CD4-positive, alpha-beta T cell treated with Interleukin-1 beta for 1 hour (primary cell): ENCODE data around the gene TERT.
"Not testable (repeated sequence)": the region's sequence is repeated elsewhere in the genome, so short reads cannot be mapped to it uniquely, and the experiment has no call there.

Source experiments
- DNase-seq, 2 donors: peaks; one replicate each; pipeline ENCODE4 v3.0.0-alpha.2; 2020 to 2022

The TERT gene

DNA sequence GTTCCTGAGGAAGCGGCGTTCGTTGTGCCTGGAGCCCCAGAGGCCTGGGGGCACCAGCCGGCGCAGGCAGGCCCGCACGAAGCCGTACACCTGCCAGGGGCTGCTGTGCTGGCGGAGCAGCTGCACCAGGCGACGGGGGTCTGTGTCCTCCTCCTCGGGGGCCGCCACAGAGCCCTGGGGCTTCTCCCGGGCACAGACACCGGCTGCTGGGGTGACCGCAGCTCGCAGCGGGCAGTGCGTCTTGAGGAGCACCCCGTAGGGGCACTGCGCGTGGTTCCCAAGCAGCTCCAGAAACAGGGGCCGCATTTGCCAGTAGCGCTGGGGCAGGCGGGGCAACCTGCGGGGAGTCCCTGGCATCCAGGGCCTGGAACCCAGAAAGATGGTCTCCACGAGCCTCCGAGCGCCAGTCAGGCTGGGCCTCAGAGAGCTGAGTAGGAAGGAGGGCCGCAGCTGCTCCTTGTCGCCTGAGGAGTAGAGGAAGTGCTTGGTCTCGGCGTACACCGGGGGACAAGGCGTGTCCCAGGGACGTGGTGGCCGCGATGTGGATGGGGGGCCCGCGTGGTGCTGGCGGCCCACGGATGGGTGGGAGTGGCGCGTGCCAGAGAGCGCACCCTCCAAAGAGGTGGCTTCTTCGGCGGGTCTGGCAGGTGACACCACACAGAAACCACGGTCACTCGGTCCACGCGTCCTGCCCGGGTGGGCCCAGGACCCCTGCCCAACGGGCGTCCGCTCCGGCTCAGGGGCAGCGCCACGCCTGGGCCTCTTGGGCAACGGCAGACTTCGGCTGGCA is 1.3 kb downstream of the TERT start:
- DNase-seq, result no peak

DNA sequence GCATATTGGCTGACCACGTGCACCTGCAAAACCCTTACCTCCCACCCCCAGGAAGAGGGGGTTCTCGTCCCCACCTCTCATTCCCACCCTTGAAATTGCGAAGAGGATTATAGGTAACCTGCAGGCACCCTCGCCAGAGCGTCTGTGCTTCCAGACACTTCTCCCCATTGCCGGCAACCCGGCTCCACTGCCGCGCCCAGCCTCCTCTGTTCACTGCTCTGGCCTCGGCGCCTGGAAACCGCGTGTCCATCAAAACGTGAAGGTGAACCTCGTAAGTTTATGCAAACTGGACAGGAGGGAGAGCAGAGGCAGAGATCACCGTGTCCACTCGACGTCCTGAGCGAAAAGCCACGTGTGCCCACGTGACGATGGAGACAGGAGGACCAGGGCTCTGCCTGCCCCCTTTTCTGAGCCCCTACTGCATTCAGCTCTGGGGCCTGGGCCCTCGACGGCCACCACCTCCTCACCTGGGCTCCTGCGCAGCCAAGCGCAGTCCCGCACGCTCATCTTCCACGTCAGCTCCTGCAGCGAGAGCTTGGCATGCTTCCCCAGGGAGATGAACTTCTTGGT is 1.9 kb downstream of the TERT start:
- DNase-seq, result no peak

DNA sequence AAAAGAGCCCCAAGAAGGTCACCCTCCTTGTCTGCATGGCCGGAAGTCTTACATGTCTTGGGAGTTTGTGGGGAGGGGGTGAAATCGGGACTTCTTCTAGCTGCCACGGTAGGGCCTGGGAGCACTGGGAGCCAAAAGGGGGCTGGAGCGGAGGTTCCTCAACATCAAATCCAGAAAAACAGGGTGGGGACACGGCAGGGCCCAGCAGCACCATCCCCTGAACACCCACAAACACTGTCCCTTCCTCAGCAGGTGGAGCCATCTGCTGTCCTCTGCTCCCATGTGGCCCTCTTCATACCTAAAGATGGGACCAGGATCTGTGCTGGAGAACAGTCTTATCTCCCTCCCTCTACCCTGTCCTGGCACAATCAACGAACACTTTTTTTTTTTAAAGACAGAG is 2.7 kb downstream of the TERT start:
- no peak for DNase-seq

DNA sequence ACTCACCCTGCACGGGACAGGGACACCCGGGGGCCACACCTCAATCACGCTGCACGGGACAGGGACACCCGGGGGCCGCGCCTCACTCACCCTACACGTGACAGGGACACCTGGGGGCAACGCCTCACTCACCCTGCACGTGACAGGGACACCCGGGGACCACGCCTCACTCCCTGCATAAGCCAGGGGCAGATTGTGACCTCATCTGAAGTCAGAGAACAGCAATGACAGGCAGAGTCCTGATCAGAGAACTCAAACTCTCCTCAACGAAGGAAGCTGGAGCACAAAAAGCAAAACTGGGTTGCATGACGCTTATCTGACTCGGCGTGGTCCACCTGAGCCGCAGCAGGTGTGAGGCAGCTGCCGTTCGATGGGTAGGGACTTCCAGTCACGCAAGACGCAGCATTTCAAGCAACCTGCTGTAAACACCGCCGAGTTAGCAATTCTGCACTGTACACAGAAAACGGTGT is 3.2 kb downstream of the TERT start:
- DNase-seq, result no peak

DNA sequence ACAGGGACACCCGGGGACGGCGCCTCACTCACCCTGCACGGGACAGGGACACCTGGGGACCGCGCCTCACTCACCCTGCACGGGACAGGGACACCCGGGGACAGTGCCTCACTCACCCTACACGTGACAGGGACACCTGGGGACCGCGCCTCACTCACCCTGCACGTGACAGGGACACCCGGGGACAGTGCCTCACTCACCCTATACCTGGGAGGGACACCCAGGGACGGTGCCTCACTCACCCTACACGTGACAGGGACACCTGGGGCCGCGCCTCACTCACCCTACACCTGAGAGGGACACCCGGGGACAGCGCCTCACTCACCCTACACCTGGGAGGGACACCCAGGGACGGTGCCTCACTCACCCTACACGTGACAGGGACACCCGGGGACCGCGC is 3.9 kb downstream of the TERT start:
- DNase-seq, result not testable (repeated sequence)

DNA sequence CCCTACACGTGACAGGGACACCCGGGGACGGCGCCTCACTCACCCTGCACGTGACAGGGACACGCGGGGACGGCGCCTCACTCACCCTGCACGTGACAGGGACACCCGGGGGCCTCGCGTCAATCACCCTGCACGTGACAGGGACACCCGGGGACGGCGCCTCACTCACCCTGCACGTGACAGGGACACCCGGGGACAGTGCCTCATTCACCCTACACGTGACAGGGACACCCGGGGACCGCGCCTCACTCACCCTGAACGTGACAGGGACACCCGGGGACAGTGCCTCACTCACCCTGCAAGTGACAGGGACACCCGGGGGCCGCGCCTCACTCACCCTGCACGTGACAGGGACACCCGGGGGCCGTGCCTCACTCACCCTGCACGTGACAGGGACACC is 5.3 kb downstream of the TERT start:
- DNase-seq, result not testable (repeated sequence)

DNA sequence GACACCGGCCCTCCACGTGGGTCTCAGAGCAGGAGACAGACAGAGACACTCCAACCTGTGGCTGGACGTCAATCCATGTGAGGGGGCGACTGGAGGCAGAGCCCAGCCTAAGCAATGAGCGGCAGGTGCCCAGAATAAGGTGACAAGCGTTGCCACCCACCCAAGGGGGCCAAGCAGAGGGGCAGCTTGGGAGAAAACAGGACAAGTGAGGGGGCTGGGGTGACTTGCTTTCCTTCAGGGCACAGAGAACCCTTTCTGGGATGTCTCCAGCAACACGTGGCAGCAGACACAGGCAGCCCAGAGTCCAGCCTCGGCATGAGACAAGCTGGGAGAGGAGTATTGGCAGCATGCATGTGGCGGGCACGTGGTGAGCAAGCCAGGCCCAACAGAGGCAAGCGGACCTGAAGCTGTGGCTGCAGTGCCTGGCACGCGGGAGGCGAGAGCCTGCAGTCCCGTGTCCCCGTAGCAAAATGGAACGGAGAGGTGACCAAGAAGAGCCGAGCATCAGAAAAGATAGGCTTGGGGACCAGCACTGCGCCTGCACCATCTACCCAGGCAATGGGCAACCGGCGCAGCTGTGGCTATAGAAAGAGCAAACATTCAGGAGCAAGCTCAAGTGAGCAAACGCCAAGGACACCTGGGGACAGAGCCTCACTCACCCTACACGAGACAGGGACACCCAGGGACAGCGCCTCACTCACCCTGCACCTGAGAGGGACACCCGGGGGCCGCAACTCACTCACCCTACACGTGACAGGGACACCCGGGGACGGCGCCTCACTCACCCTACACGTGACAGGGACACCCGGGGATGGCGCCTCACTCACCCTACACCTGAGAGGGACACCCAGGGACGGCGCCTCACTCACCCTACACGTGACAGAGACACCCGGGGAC is 6.2 kb downstream of the TERT start:
- DNase-seq, result no peak

DNA sequence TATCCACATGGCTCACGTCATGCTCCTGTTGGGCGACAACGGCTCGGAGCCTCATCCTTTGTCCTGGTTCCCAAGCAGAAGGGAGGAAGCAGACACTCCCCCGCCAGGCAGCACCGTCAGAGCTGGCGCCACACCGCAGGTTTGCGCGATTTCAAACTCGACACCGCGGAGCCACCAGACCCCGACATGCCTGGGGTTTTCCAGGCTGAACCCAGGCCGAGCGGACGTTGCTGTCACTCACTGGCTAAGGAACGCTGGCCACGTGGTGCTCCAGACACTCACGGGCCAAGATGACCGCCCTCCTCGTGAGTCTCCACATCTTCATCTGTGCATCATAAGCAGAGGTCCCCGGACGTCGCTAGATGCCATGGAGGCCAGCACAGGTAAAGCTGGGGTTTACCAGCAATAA is 9.0 kb downstream of the TERT start:
- no peak for DNase-seq

DNA sequence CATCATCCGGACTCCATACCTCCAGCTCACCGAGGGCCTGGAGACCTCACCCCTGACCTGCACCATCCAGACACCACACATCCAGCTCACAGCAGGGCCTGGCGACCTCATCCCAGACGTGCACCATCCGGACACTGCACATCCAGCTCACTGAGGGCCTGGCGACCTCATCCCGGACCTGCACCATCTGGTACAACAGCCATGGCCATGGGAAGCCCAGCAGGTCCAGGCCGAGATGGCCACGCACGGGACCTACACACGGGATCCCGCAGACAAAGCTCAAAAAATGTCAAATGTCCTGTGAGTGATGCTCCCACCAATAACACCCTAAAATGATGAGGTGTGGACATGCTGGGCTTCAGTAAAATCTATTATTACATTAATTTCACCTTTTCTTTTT is 9.7 kb downstream of the TERT start:
- no peak for DNase-seq

DNA sequence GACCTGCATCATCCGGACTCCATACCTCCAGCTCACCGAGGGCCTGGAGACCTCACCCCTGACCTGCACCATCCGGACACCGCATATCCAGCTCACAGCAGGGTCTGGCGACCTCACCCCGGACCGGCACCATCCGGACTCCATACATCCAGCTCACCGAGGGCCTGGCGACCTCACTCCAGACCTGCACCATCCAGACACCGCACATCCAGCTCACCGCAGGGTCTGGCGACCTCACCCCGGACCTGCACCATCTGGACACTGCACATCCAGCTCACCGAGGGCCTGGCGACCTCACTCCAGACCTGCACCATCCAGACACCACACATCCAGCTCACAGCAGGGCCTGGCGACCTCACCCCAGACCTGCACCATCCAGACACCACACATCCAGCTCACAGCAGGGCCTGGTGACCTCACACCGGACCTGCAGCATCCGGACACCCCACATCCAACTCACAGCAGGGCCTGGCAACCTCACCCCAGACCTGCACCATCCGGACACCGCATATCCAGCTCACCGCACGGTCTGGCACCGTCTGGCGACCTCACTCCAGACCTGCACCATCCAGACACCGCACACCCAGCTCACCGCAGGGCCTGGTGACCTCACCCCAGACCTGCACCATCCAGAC is 10.4 kb downstream of the TERT start:
- not testable (repeated sequence) for DNase-seq

DNA sequence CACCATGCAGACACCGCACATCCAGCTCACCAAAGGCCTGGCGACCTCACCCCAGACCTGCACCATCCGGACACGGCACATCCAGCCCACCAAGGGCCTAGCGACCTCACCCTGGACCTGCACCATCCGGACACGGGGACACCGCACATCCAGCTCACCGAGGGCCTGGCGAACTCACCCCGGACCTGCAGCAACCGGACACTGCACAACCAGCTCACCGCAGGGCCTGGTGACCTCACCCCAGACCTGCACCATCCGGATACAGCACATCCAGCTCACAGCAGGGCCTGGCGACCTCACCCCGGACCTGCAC is 11.2 kb downstream of the TERT start:
- DNase-seq, result not testable (repeated sequence)

DNA sequence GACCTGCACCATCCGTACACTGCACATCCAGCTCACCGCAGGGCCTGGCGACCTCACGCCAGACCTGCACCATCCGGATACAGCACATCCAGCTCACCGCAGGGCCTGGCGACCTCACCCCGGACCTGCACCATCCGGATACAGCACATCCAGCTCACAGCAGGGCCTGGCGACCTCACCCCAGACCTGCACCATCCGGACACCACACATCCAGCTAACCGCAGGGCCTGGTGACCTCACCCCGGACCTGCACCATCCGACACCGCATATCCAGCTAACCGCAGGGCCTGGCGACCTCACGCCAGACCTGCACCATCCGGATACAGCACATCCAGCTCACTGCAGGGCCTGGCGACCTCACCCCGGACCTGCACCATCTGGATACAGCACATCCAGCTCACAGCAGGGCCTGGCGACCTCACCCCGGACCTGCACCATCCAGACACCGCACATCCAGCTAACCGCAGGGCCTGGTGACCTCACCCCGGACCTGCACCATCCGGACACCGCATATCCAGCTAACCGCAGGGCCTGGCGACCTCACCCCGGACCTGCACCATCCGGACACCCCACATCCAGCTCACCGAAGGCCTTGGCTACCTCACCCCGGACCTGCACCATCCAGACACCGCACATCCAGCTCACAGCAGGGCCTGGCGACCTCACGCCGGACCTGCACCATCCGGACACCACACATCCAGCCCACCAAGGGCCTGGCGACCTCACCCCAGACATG is 11.7 kb downstream of the TERT start:
- not testable (repeated sequence) for DNase-seq

DNA sequence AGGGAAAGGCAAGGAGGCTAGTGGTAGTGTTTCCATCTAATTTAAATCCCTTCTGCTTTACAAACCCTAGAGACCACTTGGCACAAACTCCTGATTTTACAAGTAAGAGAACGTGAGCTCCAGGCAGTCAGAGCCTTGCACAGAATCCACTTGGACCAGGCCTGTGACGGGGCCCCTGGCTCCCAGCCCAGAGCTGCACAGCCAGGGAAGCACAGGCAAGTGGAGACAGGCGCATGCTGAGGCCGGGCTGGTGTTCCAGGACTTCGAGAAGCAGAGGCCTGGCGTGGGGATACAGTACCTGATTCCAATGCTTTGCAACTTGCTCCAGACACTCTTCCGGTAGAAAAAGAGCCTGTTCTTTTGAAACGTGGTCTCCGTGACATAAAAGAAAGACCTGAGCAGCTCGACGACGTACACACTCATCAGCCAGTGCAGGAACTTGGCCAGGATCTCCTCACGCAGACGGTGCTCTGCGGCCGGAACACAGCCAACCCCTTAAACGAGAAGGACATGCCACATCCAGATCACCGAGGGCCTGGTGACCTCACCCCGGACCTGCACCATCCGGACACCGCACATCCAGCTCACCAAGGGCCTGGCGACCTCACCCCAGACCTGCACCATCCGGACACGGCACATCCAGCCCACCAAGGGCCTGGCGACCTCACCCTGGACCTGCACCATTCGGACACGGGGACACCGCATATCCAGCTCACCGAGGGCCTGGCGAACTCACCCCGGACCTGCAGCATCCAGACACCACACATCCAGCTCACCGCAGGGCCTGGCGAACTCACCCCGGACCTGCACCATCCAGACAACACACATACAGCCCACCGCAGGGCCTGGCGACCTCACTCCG is 12.5 kb downstream of the TERT start:
- no peak for DNase-seq

DNA sequence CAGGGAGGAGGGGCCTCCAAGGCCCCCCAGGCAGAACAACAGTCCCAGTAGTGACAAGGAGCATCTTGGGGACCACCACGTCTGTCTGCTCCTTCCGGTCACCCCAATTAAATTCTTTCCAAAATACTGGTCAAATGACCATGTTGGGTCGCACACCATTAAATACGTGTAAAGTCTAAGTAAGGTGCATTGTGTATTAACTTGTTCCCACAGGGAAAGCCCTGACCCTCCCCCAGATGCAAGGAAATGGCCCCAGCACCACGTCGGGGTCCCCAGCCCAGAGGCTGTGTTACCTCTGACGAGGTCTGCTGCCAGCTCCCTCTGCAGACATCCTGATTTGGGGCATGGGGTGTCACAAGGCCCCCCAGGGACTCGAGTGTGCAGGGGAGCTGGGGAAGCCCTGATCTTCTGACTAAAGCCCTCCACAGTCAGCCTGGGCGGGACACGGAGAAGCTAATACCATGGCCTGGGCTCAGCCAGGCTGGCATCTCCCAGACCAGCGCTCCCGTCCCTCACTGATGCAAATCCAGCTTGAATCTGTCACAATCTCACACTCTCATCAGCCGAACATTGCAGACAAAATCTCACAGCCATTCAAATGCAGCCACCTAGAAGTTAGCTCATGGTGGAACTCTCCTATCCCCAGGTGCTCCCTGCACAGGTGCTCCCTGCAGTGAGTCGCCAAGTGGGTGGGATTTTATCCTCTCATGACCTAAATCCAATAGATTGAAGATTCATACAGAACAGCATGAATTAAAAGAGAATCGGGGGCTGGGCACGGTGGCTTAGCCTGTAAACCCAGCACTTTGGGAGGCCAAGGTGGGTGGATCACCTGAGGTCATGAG is 13.6 kb downstream of the TERT start:
- no peak for DNase-seq

DNA sequence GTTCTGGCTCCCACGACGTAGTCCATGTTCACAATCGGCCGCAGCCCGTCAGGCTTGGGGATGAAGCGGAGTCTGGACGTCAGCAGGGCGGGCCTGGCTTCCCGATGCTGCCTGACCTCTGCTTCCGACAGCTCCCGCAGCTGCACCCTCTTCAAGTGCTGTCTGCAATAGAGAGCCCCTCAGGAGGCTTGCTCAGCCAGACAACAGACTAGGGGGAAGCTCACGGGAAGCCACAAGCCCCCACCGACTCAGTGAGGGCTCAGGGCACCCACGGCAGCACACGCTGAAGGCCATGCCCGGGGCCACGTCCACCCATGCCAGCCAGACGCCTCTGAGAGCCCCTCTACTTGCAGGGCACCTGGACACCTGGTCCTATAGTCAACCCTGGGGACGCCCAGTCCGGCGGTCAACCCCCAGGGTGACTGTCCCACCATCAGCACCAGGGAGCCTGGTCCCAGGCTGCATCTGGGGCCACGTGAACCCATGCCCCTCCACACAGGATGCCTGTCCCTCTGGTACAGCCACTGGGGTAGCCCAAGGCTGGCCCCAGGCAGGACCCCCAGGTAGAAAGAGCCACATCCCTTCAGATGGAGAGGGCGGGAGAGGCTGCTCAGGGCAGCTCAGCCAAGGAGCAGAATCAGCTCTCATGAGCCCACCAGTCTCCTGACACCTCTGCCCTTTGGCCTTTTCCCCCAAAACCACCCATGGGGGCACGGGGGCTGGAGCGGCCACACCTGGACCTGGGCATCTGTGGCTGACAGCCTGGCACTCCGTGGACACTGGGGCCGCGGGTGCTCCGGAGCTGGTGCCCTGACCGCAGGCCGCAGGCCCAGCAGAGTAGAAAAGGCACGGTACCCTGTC is 14.5 kb downstream of the TERT start:
- DNase-seq, result no peak

DNA sequence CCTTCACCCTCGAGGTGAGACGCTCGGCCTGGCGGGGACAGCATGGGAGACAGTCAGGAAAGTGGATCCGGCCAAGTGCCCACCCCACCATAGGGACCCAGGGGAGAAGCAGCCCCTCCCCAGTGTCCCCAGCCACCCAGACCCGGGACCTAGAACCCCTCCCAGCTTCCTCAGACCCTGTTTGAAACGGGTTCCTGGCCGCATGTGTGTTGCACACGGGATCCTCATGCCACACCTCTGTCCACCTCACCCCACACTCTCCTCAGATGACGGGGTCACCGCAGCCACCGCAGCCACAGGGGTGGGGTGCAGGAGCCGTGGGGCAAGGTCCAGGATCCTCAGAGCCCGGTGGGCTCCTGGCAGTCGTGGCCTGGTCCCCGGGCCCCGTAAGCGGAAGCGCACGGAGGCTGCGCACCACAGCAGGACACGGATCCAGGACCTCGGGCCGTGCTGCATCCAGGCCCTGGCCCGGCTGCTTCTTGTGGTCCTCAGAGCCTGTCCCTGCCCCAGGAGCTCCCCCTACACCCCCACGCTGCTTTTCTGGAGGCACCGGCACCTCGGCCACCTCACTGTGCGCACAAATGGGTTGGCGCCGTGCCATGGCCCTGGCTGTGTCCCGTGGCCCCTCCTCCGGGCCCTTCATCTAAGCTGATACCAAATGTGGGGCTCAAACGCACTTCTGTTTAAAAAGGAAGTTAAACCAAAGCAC is 15.3 kb downstream of the TERT start:
- no peak for DNase-seq

DNA sequence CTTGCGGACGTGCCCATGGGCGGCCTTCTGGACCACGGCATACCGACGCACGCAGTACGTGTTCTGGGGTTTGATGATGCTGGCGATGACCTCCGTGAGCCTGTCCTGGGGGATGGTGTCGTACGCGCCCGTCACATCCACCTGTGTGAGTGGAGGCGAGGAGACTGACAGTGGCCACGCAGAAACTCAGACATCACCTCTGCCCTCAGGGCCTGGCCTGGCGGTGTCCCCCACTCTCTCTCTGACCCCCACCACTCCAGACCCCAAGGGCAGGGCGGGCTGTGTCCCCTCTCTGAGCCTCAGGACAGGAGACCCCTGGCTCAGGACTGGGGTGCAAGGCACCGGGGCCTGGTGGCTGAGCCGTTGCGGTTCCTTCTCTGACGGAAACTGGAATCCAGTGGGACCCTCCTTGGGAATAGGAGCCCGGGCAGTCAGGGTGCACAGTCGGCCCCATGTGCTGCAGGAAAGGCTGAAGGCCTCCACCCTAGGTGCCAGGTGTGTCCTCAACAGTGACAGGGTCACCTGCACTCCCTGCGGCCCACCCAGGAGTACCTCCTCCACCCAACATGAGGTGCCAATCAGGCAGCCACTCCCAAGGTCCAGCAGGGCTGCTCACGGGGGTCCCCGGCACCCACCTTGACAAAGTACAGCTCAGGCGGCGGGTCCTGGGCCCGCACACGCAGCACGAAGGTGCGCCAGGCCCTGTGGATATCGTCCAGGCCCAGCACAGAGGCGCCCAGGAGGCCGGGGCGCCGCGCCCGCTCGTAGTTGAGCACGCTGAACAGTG is 16.0 kb downstream of the TERT start:
- DNase-seq, result no peak

DNA sequence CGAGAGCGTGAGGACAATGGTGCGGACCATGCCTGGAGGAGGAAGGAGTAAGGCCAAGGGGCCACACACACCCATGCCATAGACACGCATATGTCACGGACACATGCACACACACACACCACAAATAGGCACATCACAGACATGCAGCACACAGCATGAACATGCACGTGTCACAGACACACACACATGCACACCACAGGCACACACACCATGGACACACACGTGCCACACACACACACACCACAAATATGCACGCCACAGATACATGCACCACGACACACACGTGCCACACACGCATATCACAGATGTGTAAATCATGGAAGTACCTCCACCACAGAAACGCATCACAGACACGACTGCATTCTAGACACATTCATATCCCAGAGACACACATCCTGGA is 16.7 kb downstream of the TERT start:
- no peak for DNase-seq
